ENCODE data around the gene ASTN2.

Gene ASTN2

GRCh38 chr9:116555556-116556155 is 859.2 kb downstream of the ASTN2 start:
- in situ Hi-C loops (cut with MboI; ENCODE audit: low sequenced_read_pairs), result no loop called here

- in situ Hi-C loops (cut with MboI; ENCODE audit: low sequenced_read_pairs), result no loop called here
These were observed 859.7 kb downstream of the ASTN2 start for GRCh38 chr9:116555119-116555518.

- in situ Hi-C loops (cut with MboI; ENCODE audit: low sequenced_read_pairs), result no loop called here
These were observed 864.0 kb downstream of the ASTN2 start for GRCh38 chr9:116550696-116551436.

GRCh38 chr9:116549786-116550660 is 864.8 kb downstream of the ASTN2 start:
- in situ Hi-C loops (cut with MboI; ENCODE audit: low sequenced_read_pairs), result no loop called here

- in situ Hi-C loops (cut with MboI; ENCODE audit: low sequenced_read_pairs), result no loop called here
These were observed 865.7 kb downstream of the ASTN2 start for GRCh38 chr9:116549061-116549664.

GRCh38 chr9:116547729-116548426 is 867.0 kb downstream of the ASTN2 start:
- in situ Hi-C loops (cut with MboI; ENCODE audit: low sequenced_read_pairs), result no loop called here

GRCh38 chr9:116546711-116547581 is 867.9 kb downstream of the ASTN2 start:
- in situ Hi-C loops (cut with MboI; ENCODE audit: low sequenced_read_pairs), result no loop called here

- in situ Hi-C loops (cut with MboI; ENCODE audit: low sequenced_read_pairs), result no loop called here
These were observed 870.0 kb downstream of the ASTN2 start for GRCh38 chr9:116544896-116545295.

- in situ Hi-C loops (cut with MboI; ENCODE audit: low sequenced_read_pairs), result no loop called here
These were observed 871.0 kb downstream of the ASTN2 start for GRCh38 chr9:116543731-116544400.

- in situ Hi-C loops (cut with MboI; ENCODE audit: low sequenced_read_pairs), result no loop called here
These were observed 873.5 kb downstream of the ASTN2 start for GRCh38 chr9:116541402-116541801.

GRCh38 chr9:116539549-116539948 is 875.3 kb downstream of the ASTN2 start:
- in situ Hi-C loops (cut with MboI; ENCODE audit: low sequenced_read_pairs), result no loop called here

GRCh38 chr9:116525611-116526010 is 889.2 kb downstream of the ASTN2 start:
- in situ Hi-C loops (cut with MboI; ENCODE audit: low sequenced_read_pairs), result no loop called here

- in situ Hi-C loops (cut with MboI; ENCODE audit: low sequenced_read_pairs), result no loop called here
These were observed 889.9 kb downstream of the ASTN2 start for GRCh38 chr9:116524778-116525470.

- in situ Hi-C loops (cut with MboI; ENCODE audit: low sequenced_read_pairs), result no loop called here
These were observed 894.6 kb downstream of the ASTN2 start for GRCh38 chr9:116520218-116520617.

GRCh38 chr9:116516456-116516855 is 898.4 kb downstream of the ASTN2 start:
- in situ Hi-C loops (cut with MboI; ENCODE audit: low sequenced_read_pairs), result no loop called here

- in situ Hi-C loops (cut with MboI; ENCODE audit: low sequenced_read_pairs), result no loop called here
These were observed 899.3 kb downstream of the ASTN2 start for GRCh38 chr9:116515541-116515940.

GRCh38 chr9:116506685-116507084 is 908.2 kb downstream of the ASTN2 start:
- in situ Hi-C loops (cut with MboI; ENCODE audit: low sequenced_read_pairs), result no loop called here

GRCh38 chr9:116504893-116505480 is 909.9 kb downstream of the ASTN2 start:
- in situ Hi-C loops (cut with MboI; ENCODE audit: low sequenced_read_pairs), result no loop called here
